Activated naive CD8-positive, alpha-beta T cell treated with anti-CD3 and anti-CD28 coated beads, Interleukin-2, amount 50 U/mL, for 24 hours (primary cell): ENCODE data around the gene DEFB108B.
"Not testable (repeated sequence)": the region's sequence is repeated elsewhere in the genome, so short reads cannot be mapped to it uniquely, and the experiment has no call there.

Experiments used
- ATAC-seq: fragments of 150-1000 bp; cut with Tn5 transposase; one replicate; pipeline ENCODE4 v1.10.0; 2021
- DNase-seq: peaks from one replicate; pipeline ENCODE4 v3.0.0; 2021
- H3K27ac Mint-ChIP-seq: one replicate; pipeline ENCODE4 v1.8.0; 2021; ENCODE audit warnings: mild to moderate bottlenecking, mixed read lengths
- H3K27me3 Mint-ChIP-seq: one replicate; pipeline ENCODE4 v1.8.0; 2021; ENCODE audit warnings: mixed read lengths
- H3K36me3 Mint-ChIP-seq: one replicate; pipeline ENCODE4 v1.8.0; 2021; ENCODE audit warnings: low read depth, mixed read lengths
- H3K4me1 Mint-ChIP-seq: one replicate; pipeline ENCODE4 v1.8.0; 2021; ENCODE audit warnings: mixed read lengths
- H3K4me3 Mint-ChIP-seq: one replicate; pipeline ENCODE4 v1.8.0; 2021; ENCODE audit warnings: mild to moderate bottlenecking, moderate library complexity, mixed read lengths
- H3K9me3 Mint-ChIP-seq: one replicate; pipeline ENCODE4 v1.8.0; 2021; ENCODE audit warnings: mixed read lengths

Gene DEFB108B

GRCh38 chr11:71863978-71864627 is 31.1 kb downstream of the DEFB108B start:
- H3K36me3 Mint-ChIP-seq, H3K4me3 Mint-ChIP-seq, H3K4me1 Mint-ChIP-seq, H3K27ac Mint-ChIP-seq, H3K9me3 Mint-ChIP-seq, H3K27me3 Mint-ChIP-seq: not testable (repeated sequence)
- DNase-seq (peak; percentile 16), ATAC-seq (peak; percentile 73)

- DNase-seq, H3K27me3 Mint-ChIP-seq, H3K4me3 Mint-ChIP-seq, H3K9me3 Mint-ChIP-seq, ATAC-seq, H3K36me3 Mint-ChIP-seq, H3K27ac Mint-ChIP-seq: not testable (repeated sequence)
- H3K4me1 Mint-ChIP-seq: peaks cover 13% of the 10 kb centered on the region
Observed at GRCh38 chr11:71867209-71867608, 34.2 kb downstream of the DEFB108B start.

- H3K9me3 Mint-ChIP-seq, H3K4me3 Mint-ChIP-seq, H3K36me3 Mint-ChIP-seq, DNase-seq, H3K4me1 Mint-ChIP-seq, H3K27me3 Mint-ChIP-seq: not testable (repeated sequence)
- H3K27ac Mint-ChIP-seq: peak overlapping the region; percentile 70
- ATAC-seq: peak; percentile 91
Observed at GRCh38 chr11:71869931-71870330, 36.9 kb downstream of the DEFB108B start.

GRCh38 chr11:71870661-71871060 is 37.7 kb downstream of the DEFB108B start:
- not testable (repeated sequence) for ATAC-seq, H3K4me1 Mint-ChIP-seq, DNase-seq, H3K36me3 Mint-ChIP-seq, H3K27me3 Mint-ChIP-seq, H3K4me3 Mint-ChIP-seq, H3K9me3 Mint-ChIP-seq
- peak overlapping the region; percentile 70 for H3K27ac Mint-ChIP-seq

GRCh38 chr11:71876262-71876661 is 43.3 kb downstream of the DEFB108B start:
- not testable (repeated sequence) for H3K4me1 Mint-ChIP-seq, H3K27me3 Mint-ChIP-seq, H3K27ac Mint-ChIP-seq

GRCh38 chr11:71878059-71878458 is 45.1 kb downstream of the DEFB108B start, which contains the start of gene DEFB131B:
Gene DEFB131B, plus strand, starts transcription at chr11:71878453. Its CDS starts 0 bp downstream, at chr11:71878453.
- not testable (repeated sequence) for H3K9me3 Mint-ChIP-seq, H3K27ac Mint-ChIP-seq, DNase-seq, ATAC-seq, H3K4me1 Mint-ChIP-seq, H3K4me3 Mint-ChIP-seq, H3K27me3 Mint-ChIP-seq
- H3K36me3 Mint-ChIP-seq: peaks cover 18% of the 10 kb centered on the region

More at GRCh38 chr11:71876262-71876661, 43.3 kb downstream of the DEFB108B start:
- H3K9me3 Mint-ChIP-seq, H3K4me3 Mint-ChIP-seq, ATAC-seq, DNase-seq: not testable (repeated sequence)
- peaks cover 13% of the 10 kb centered on the region for H3K36me3 Mint-ChIP-seq

GRCh38 chr11:71885806-71886205 is 52.8 kb downstream of the DEFB108B start:
- H3K27ac Mint-ChIP-seq, DNase-seq, H3K9me3 Mint-ChIP-seq, H3K4me1 Mint-ChIP-seq, H3K36me3 Mint-ChIP-seq, H3K27me3 Mint-ChIP-seq, H3K4me3 Mint-ChIP-seq, ATAC-seq: not testable (repeated sequence)
